A673 (cell line): ENCODE results near the gene PPP4R3B. TPM values are rescaled to one million over a fixed set of nuclear protein-coding genes. Genes with fewer than 3 reads are reported as not detected.

ENCODE experiments used
- BruUV-seq: library from RNA; stranded (reverse); fragments of 400-500 nt; replicated peaks from 2 replicates; lab custom pipeline; 2021; lab: Mats Ljungman, UMichigan
- CTCF ChIA-PET: fragments of 300-600 bp; sonication (Branson Sonifier 250); formaldehyde crosslinking; loops from one replicate; lab custom pipeline; 2022; ENCODE audit warnings: antibody characterized with exemption; lab: Charles Lee
- POLR2A ChIA-PET: fragments of 300-600 bp; sonication (Branson Sonifier 250); formaldehyde crosslinking; loops from one replicate; lab custom pipeline; 2022; ENCODE audit warnings: antibody characterized with exemption; ENCODE audit not compliant: low non-redundant PET; lab: Charles Lee
- DNase-seq: peaks from one replicate; pipeline ENCODE4 v3.0.0-alpha.2; 2015; ENCODE audit warnings: low spot score
- H3K27ac ChIP-seq: fragments of 200-600 bp; sonication (generic); 2 replicates; pipeline ENCODE4 v1.5.1; 2016; ENCODE audit warnings: mixed run types, low read depth, mild to moderate bottlenecking, mixed read lengths, antibody characterized with exemption, low read length; ENCODE audit not compliant: poor library complexity, severe bottlenecking
- H3K27me3 ChIP-seq: fragments of 200-600 bp; sonication (generic); replicated peaks from 2 replicates; pipeline ENCODE4 v1.6.1; 2017; ENCODE audit warnings: mixed run types, low read depth, mild to moderate bottlenecking, mixed read lengths, antibody characterized with exemption, low read length; ENCODE audit not compliant: insufficient read depth, poor library complexity
- H3K36me3 ChIP-seq: fragments of 200-600 bp; sonication (generic); 2 replicates; pipeline ENCODE4 v1.6.1; 2016; ENCODE audit warnings: mixed run types, mild to moderate bottlenecking, mixed read lengths, antibody characterized with exemption, low read length; ENCODE audit not compliant: insufficient read depth, poor library complexity, severe bottlenecking
- H3K4me1 ChIP-seq: fragments of 200-600 bp; sonication (generic); 2 replicates; pipeline ENCODE4 v1.6.1; 2017; ENCODE audit warnings: mixed run types, mild to moderate bottlenecking, mixed read lengths, antibody characterized with exemption, low read length; ENCODE audit not compliant: insufficient read depth, poor library complexity, severe bottlenecking
- H3K4me3 ChIP-seq: fragments of 200-600 bp; sonication (generic); 2 replicates; pipeline ENCODE4 v1.5.1; 2016; ENCODE audit warnings: low read depth, mixed run types, mild to moderate bottlenecking, mixed read lengths, low read length; ENCODE audit not compliant: poor library complexity, severe bottlenecking
- H3K9me3 ChIP-seq: fragments of 200-600 bp; sonication (generic); 2 replicates; pipeline ENCODE4 v1.6.1; 2016; ENCODE audit warnings: mixed run types, low read depth, mild to moderate bottlenecking, mixed read lengths, antibody characterized with exemption, low read length; ENCODE audit not compliant: poor library complexity, severe bottlenecking
- CTCF ChIP-seq: fragments of 300-800, 200-600 bp; sonication (generic); conservative IDR thresholded peaks from 2 replicates; pipeline ENCODE4 v1.5.1; 2017; ENCODE audit warnings: low read depth, mild to moderate bottlenecking, antibody characterized with exemption, low read length, moderate library complexity, mixed read lengths
- EZH2 ChIP-seq: fragments of 200-600 bp; sonication (generic); IDR thresholded peaks from 2 replicates; pipeline ENCODE4 v1.6.1; 2017; ENCODE audit warnings: borderline replicate concordance, low read depth, mild to moderate bottlenecking, mixed read lengths, antibody characterized with exemption, low read length; ENCODE audit not compliant: poor library complexity, severe bottlenecking
- intact Hi-C: fragments of 100-400 bp; cut with micrococcal nuclease; formaldehyde crosslinking; loops from one replicate; pipeline ENCODE4 v1.10.0; 2022; ENCODE audit not compliant: unreplicated experiment
- total RNA-seq: library from RNA; stranded (reverse); gene quantifications from 2 replicates; pipeline ENCODE4 v1.2.3, GENCODE V29; 2021

The PPP4R3B gene
- total RNA-seq, 1 experiment from 2014 or later, result 57.9 TPM

GRCh38 chr2:55560855-55561254, 56.6 kb downstream of the PPP4R3B start:
- DNase-seq, result no peak
- CTCF ChIA-PET, result no interaction called here
- Histone ChIP-seq H3K4me1 (no peaks in the 10 kb centered on the region), H3K4me3 (no peak overlapping the region), H3K27ac (no peak overlapping the region), H3K27me3 (no peaks in the 10 kb centered on the region), H3K9me3 (no peaks in the 10 kb centered on the region), H3K36me3 (peaks cover 51% of the 10 kb centered on the region)
- no peak for TF ChIP-seq EZH2
- intact Hi-C loops, result no loop called here
- POLR2A ChIA-PET, result no interaction called here
- BruUV-seq, result no TSS peak

- peaks cover 33% of the 10 kb centered on the region for H3K36me3 ChIP-seq
- H3K27me3 ChIP-seq, result no peaks in the 10 kb centered on the region
- POLR2A ChIA-PET, result no interaction called here
- H3K4me3 ChIP-seq, result no peak overlapping the region
- BruUV-seq, result no TSS peak
- no peaks in the 10 kb centered on the region for H3K9me3 ChIP-seq
- no peak for DNase-seq
- TF ChIP-seq CTCF, result no peak
- no peak for TF ChIP-seq EZH2
- intact Hi-C loops, result no loop called here
- CTCF ChIA-PET, result no interaction called here
- H3K27ac ChIP-seq, result no peak overlapping the region
- no peaks in the 10 kb centered on the region for H3K4me1 ChIP-seq
Observed at GRCh38 chr2:55556809-55557208, 60.6 kb downstream of the PPP4R3B start.

- ChIA-PET CTCF (no interaction called here), POLR2A (no interaction called here)
- H3K27me3 ChIP-seq, result no peaks in the 10 kb centered on the region
- no peak overlapping the region for H3K27ac ChIP-seq
- peak; percentile 34 for DNase-seq
- intact Hi-C loops, result no loop called here
- peaks cover 33% of the 10 kb centered on the region for H3K36me3 ChIP-seq
- no TSS peak for BruUV-seq
- H3K4me1 ChIP-seq, result no peaks in the 10 kb centered on the region
- TF ChIP-seq CTCF (no peak), EZH2 (no peak)
- H3K9me3 ChIP-seq, result no peaks in the 10 kb centered on the region
- H3K4me3 ChIP-seq, result no peak overlapping the region
Observed at GRCh38 chr2:55555977-55556376, 61.4 kb downstream of the PPP4R3B start.

- TF ChIP-seq CTCF (no peak), EZH2 (no peak)
- Histone ChIP-seq H3K4me3 (no peak overlapping the region), H3K27ac (no peak overlapping the region), H3K36me3 (peaks cover 35% of the 10 kb centered on the region), H3K27me3 (no peaks in the 10 kb centered on the region), H3K9me3 (no peaks in the 10 kb centered on the region), H3K4me1 (no peaks in the 10 kb centered on the region)
- no peak for DNase-seq
- no TSS peak for BruUV-seq
- intact Hi-C loops, result no loop called here
- ChIA-PET CTCF (no interaction called here), POLR2A (no interaction called here)
Observed at GRCh38 chr2:55553321-55553720, 64.1 kb downstream of the PPP4R3B start.
